HCT116 (cell line): ENCODE data around the gene SDK1. TPM values are rescaled to one million over a fixed set of nuclear protein-coding genes. Genes with fewer than 3 reads are reported as not detected.

Source experiments
- ATAC-seq: fragments of 200-7000 bp; cut with Tn5 transposase; 2 replicates; pipeline ENCODE4 v1.9.1; 2020; ENCODE audit warnings: mild to moderate bottlenecking, moderate library complexity
- BruUV-seq: library from RNA; stranded (reverse); fragments of 400-500 nt; replicated peaks from 2 replicates; lab custom pipeline; 2021; lab: Mats Ljungman, UMichigan
- CTCF ChIA-PET: fragments of 300-600 bp; sonication (Branson Sonifier 250); formaldehyde crosslinking; loops from one replicate; lab custom pipeline; 2021; ENCODE audit warnings: antibody characterized with exemption; lab: Charles Lee
- POLR2A ChIA-PET: fragments of 300-600, 350-600 bp; sonication (Branson Sonifier 250); formaldehyde crosslinking; loops from one replicate; lab custom pipeline; 2021; ENCODE audit warnings: antibody characterized with exemption; lab: Charles Lee
- RAD21 ChIA-PET, 2 experiments: fragments of 300-600 bp; sonication (Branson Sonifier 250); formaldehyde crosslinking; loops; one replicate each; lab custom pipeline; 2023; ENCODE audit warnings: low total read pairs in 2 of 2; ENCODE audit not compliant: uncharacterized antibody in 2 of 2, unreplicated experiment in 2 of 2, low non-redundant PET in 1 of 2; lab: Charles Lee
- DNase-seq: peaks from one replicate; pipeline ENCODE4 v3.0.0-alpha.2; 2010; ENCODE audit warnings: low read depth, low spot score
- H2AFZ ChIP-seq: fragments of 200-600 bp; shearing (Covaris generic), sonication (generic); 2 replicates; pipeline ENCODE4 v1.6.1; 2017; ENCODE audit warnings: low read depth, mixed run types, mixed read lengths, antibody characterized with exemption, low read length; ENCODE audit not compliant: poor library complexity, severe bottlenecking
- H3K27ac ChIP-seq: 2 replicates; pipeline ENCODE4 v1.5.1; 2012; ENCODE audit warnings: low read depth, low read length
- H3K27me3 ChIP-seq: fragments of 200-600 bp; sonication (generic); 2 replicates; pipeline ENCODE4 v1.6.1; 2016; ENCODE audit warnings: mixed run types, low read length, mixed read lengths; ENCODE audit not compliant: insufficient read depth
- H3K36me3 ChIP-seq, 2 experiments: fragments of 200-500 bp in 1 of 2; fragments of 200-600 bp in 1 of 2; sonication (Bioruptor generic) in 1 of 2; sonication (generic) in 1 of 2; 2 replicates each; pipeline versions ENCODE4 v1.5.1 to v1.6.1; 2014 to 2016; ENCODE audit warnings: low read length in 2 of 2, inconsistent platforms in 1 of 2, mixed read lengths in 1 of 2, mixed run types in 1 of 2; ENCODE audit not compliant: insufficient read depth in 2 of 2, control insufficient read depth in 1 of 2
- H3K4me1 ChIP-seq, 2 experiments: fragments of 200-600 bp in 1 of 2; sonication (generic) in 1 of 2; 2 replicates each; pipeline versions ENCODE4 v1.5.1 to v1.6.1; 2012 to 2017; ENCODE audit warnings: low read length in 2 of 2, inconsistent platforms in 1 of 2, mild to moderate bottlenecking in 1 of 2, mixed read lengths in 1 of 2, mixed run types in 1 of 2, moderate library complexity in 1 of 2; ENCODE audit not compliant: insufficient read depth in 2 of 2, control insufficient read depth in 1 of 2
- H3K4me2 ChIP-seq: fragments of 200-600 bp; sonication (generic); 2 replicates; pipeline ENCODE4 v1.6.1; 2017; ENCODE audit warnings: mixed run types, low read length, mixed read lengths
- H3K4me3 ChIP-seq, 2 experiments: fragments of 200-600 bp in 1 of 2; sonication (generic) in 1 of 2; replicated peaks in 1 of 2; 2 replicates each; pipeline ENCODE4 v1.5.1; 2011 to 2016; ENCODE audit warnings: low read length in 2 of 2, control low read depth in 1 of 2, low read depth in 1 of 2, mild to moderate bottlenecking in 1 of 2, mixed read lengths in 1 of 2, mixed run types in 1 of 2
- H3K79me2 ChIP-seq: fragments of 200-600 bp; sonication (generic); 2 replicates; pipeline ENCODE4 v1.6.1; 2017; ENCODE audit warnings: mild to moderate bottlenecking, mixed run types, low read length, moderate library complexity, mixed read lengths; ENCODE audit not compliant: insufficient read depth
- H3K9ac ChIP-seq: fragments of 200-600 bp; sonication (generic); 2 replicates; pipeline ENCODE4 v1.6.1; 2016; ENCODE audit warnings: low read length, mixed read lengths
- H3K9me2 ChIP-seq: fragments of 200-600 bp; sonication (generic), shearing (Covaris generic); 2 replicates; pipeline ENCODE4 v1.6.1; 2017; ENCODE audit warnings: mixed run types, mild to moderate bottlenecking, moderate library complexity; ENCODE audit not compliant: insufficient read depth
- H3K9me3 ChIP-seq, 2 experiments: fragments of 200-500 bp in 1 of 2; fragments of 200-600 bp in 1 of 2; sonication (Bioruptor generic) in 1 of 2; sonication (generic) in 1 of 2; 2 replicates each; pipeline ENCODE4 v1.6.1; 2014 to 2017; ENCODE audit warnings: low read length in 2 of 2, mixed read lengths in 2 of 2, inconsistent platforms in 1 of 2, low read depth in 1 of 2, mild to moderate bottlenecking in 1 of 2, mixed run types in 1 of 2, moderate library complexity in 1 of 2; ENCODE audit not compliant: control insufficient read depth in 1 of 2, insufficient read depth in 1 of 2
- H4K20me1 ChIP-seq: fragments of 200-600 bp; sonication (generic), shearing (Covaris generic); 2 replicates; pipeline ENCODE4 v1.6.1; 2017; ENCODE audit warnings: mixed run types, mild to moderate bottlenecking, moderate library complexity; ENCODE audit not compliant: insufficient read depth
- CBX3 ChIP-seq: IDR thresholded peaks from 2 replicates; pipeline ENCODE4 v1.6.1; 2012; ENCODE audit warnings: low read depth
- EGR1 ChIP-seq: IDR thresholded peaks from 2 replicates; pipeline ENCODE4 v1.6.1; 2012; ENCODE audit warnings: low read depth
- ELF1 ChIP-seq: IDR thresholded peaks from 2 replicates; pipeline ENCODE4 v1.6.1; 2012; ENCODE audit warnings: low read depth, borderline replicate concordance
- EZH2 ChIP-seq: fragments of 200-600 bp; sonication (generic); IDR thresholded peaks from 2 replicates; pipeline ENCODE4 v1.6.1; 2017; ENCODE audit warnings: antibody characterized with exemption, mixed run types
- EZH2phosphoT487 ChIP-seq: fragments of 200-600 bp; IDR thresholded peaks from 2 replicates; pipeline ENCODE4 v1.6.1; 2018; ENCODE audit warnings: antibody characterized with exemption, borderline replicate concordance
- FOSL1 ChIP-seq: IDR thresholded peaks from 2 replicates; pipeline ENCODE4 v1.6.1; 2012; ENCODE audit warnings: low read depth
- JUND ChIP-seq: IDR thresholded peaks from 2 replicates; pipeline ENCODE4 v1.6.1; 2012
- POLR2AphosphoS5 ChIP-seq: IDR thresholded peaks from 2 replicates; pipeline ENCODE4 v1.6.1; 2011; ENCODE audit warnings: mild to moderate bottlenecking, low read depth, low read length, moderate library complexity
- SRF ChIP-seq: IDR thresholded peaks from 2 replicates; pipeline ENCODE4 v1.6.1; 2012; ENCODE audit warnings: low read depth
- YY1 ChIP-seq: IDR thresholded peaks from 2 replicates; pipeline ENCODE4 v1.6.1; 2011; ENCODE audit warnings: low read length, low read depth, moderate library complexity, mild to moderate bottlenecking; ENCODE audit not compliant: insufficient replicate concordance; ENCODE audit errors: extremely low read depth
- ZFX ChIP-seq: fragments of 450-650 bp; IDR thresholded peaks from 2 replicates; pipeline ENCODE4 v1.6.1; 2017
- ZNF274 ChIP-seq: fragments of 200-500 bp; sonication (Bioruptor generic); IDR thresholded peaks from 2 replicates; pipeline ENCODE4 v1.6.1; 2014; ENCODE audit warnings: mild to moderate bottlenecking, low read depth, low read length, inconsistent platforms
- intact Hi-C: fragments of 100-400 bp; cut with micrococcal nuclease; formaldehyde crosslinking; loops from 2 replicates; pipeline ENCODE4 v1.10.0; 2022
- total RNA-seq: library from RNA; stranded (reverse); gene quantifications from one replicate; pipeline ENCODE4 v1.2.1, GENCODE V29; 2021; ENCODE audit not compliant: unreplicated experiment
- TF ChIP-seq, protein P1 (sequence below): IDR thresholded peaks from 2 replicates; pipeline ENCODE4 v1.6.1; 2011; ENCODE audit warnings: mild to moderate bottlenecking, low read length, moderate library complexity; ENCODE audit not compliant: insufficient replicate concordance; ENCODE audit errors: extremely low read depth
- TF ChIP-seq, protein P2 (sequence below), 3 experiments: fragments of 200-600 bp in 1 of 3; sonication (generic) in 1 of 3; IDR thresholded peaks in 2 of 3; conservative IDR thresholded peaks in 1 of 3; 2 replicates each; pipeline ENCODE4 v1.5.1; 2012 to 2017; ENCODE audit warnings: low read depth in 2 of 3, low read length in 2 of 3, antibody characterized with exemption in 1 of 3, borderline replicate concordance in 1 of 3, control low read depth in 1 of 3, mild to moderate bottlenecking in 1 of 3, mixed read lengths in 1 of 3, mixed run types in 1 of 3, moderate library complexity in 1 of 3; ENCODE audit not compliant: insufficient read depth in 1 of 3
- TF ChIP-seq, protein P3 (sequence below): IDR thresholded peaks from 2 replicates; pipeline ENCODE4 v1.6.1; 2012

Gene SDK1
- total RNA-seq, 1 experiment from 2014 or later: 0.05 TPM

DNA sequence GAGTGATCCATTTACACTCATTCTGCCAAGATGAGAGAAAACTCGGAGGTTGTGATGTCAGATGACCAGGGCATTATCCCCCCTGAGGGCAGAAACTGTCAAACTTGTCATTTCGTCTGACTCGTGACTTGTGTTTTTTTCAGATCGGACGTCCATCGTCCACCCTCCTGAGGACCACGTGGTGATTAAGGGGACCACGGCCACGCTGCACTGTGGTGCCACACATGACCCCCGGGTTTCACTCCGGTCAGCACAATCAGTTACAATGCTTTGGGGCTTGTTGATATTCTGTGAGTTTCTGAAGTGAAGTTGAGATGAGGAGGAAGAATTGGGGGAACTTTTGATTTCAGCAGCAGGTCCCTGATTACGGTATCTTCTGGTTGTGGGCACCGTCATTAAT is 670.3 kb downstream of the SDK1 start:
- intact Hi-C loops: no loop called here
- H3K9me3 ChIP-seq: no peaks in the 10 kb centered on the region
- no TSS peak for BruUV-seq
- H2AFZ ChIP-seq: no peak overlapping the region
- H3K27me3 ChIP-seq: peaks cover 19% of the 10 kb centered on the region
- ChIA-PET RAD21 (no interaction called here), CTCF (no interaction called here), POLR2A (no interaction called here)
- no peaks in the 10 kb centered on the region for H3K4me1 ChIP-seq
- H3K4me2 ChIP-seq: no peak overlapping the region
- no peak overlapping the region for H3K27ac ChIP-seq
- H3K36me3 ChIP-seq: no peaks in the 10 kb centered on the region
- no peak overlapping the region for H3K4me3 ChIP-seq
- H4K20me1 ChIP-seq: no peaks in the 10 kb centered on the region
- no peaks in the 10 kb centered on the region for H3K79me2 ChIP-seq
- TF ChIP-seq FOSL1 (no peak), EZH2phosphoT487 (no peak)
- TF ChIP-seq, all 23 proteins: peak for 0
- ATAC-seq (no peak), DNase-seq (no peak)
- no peak overlapping the region for H3K9ac ChIP-seq
- no peaks in the 10 kb centered on the region for H3K9me2 ChIP-seq

DNA sequence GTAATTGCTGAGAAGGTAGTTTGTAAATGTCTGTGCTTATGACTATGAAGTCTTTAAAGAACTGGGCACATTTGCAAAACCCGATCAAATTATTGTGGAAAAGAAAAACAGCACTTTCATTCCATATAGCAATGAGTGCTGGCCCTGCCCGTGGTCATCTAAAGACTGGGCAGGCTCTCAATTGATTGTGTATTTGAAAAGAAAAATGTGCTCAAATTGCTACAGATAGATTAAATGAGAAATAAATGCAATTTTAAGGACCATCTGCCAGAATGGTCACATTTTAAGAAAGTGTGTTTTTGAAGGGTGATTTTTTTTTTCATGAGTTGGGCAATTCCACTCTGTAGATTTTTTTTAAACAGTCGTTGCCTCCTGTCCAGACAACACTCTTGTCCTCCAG is 672.2 kb downstream of the SDK1 start:
- Histone ChIP-seq H3K4me3 (no peak overlapping the region), H3K9me2 (no peaks in the 10 kb centered on the region), H3K36me3 (no peaks in the 10 kb centered on the region), H3K9ac (no peak overlapping the region), H3K4me1 (no peaks in the 10 kb centered on the region), H4K20me1 (no peaks in the 10 kb centered on the region), H3K27ac (no peak overlapping the region), H2AFZ (no peak overlapping the region), H3K4me2 (no peak overlapping the region), H3K27me3 (peaks cover 12% of the 10 kb centered on the region; the same call in 1 of the 2 replicates), H3K79me2 (no peaks in the 10 kb centered on the region), H3K9me3 (no peaks in the 10 kb centered on the region)
- intact Hi-C loops: no loop called here
- ATAC-seq (no peak), DNase-seq (no peak)
- POLR2A ChIA-PET: no interaction called here
- CTCF ChIA-PET: no interaction called here
- RAD21 ChIA-PET: no interaction called here
- BruUV-seq: no TSS peak
- TF ChIP-seq EZH2phosphoT487 (no peak), EGR1 (no peak), CBX3 (no peak), SRF (no peak), POLR2AphosphoS5 (no peak), YY1 (no peak), EZH2 (no peak), ELF1 (no peak), ZFX (no peak), ZNF274 (no peak), JUND (no peak)
- TF ChIP-seq, protein P1, sequence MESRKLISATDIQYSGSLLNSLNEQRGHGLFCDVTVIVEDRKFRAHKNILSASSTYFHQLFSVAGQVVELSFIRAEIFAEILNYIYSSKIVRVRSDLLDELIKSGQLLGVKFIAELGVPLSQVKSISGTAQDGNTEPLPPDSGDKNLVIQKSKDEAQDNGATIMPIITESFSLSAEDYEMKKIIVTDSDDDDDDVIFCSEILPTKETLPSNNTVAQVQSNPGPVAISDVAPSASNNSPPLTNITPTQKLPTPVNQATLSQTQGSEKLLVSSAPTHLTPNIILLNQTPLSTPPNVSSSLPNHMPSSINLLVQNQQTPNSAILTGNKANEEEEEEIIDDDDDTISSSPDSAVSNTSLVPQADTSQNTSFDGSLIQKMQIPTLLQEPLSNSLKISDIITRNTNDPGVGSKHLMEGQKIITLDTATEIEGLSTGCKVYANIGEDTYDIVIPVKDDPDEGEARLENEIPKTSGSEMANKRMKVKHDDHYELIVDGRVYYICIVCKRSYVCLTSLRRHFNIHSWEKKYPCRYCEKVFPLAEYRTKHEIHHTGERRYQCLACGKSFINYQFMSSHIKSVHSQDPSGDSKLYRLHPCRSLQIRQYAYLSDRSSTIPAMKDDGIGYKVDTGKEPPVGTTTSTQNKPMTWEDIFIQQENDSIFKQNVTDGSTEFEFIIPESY: no peak
- TF ChIP-seq, protein P2, sequence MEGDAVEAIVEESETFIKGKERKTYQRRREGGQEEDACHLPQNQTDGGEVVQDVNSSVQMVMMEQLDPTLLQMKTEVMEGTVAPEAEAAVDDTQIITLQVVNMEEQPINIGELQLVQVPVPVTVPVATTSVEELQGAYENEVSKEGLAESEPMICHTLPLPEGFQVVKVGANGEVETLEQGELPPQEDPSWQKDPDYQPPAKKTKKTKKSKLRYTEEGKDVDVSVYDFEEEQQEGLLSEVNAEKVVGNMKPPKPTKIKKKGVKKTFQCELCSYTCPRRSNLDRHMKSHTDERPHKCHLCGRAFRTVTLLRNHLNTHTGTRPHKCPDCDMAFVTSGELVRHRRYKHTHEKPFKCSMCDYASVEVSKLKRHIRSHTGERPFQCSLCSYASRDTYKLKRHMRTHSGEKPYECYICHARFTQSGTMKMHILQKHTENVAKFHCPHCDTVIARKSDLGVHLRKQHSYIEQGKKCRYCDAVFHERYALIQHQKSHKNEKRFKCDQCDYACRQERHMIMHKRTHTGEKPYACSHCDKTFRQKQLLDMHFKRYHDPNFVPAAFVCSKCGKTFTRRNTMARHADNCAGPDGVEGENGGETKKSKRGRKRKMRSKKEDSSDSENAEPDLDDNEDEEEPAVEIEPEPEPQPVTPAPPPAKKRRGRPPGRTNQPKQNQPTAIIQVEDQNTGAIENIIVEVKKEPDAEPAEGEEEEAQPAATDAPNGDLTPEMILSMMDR (IDR thresholded peaks at IDR 0.05 in 2 of 3, conservative IDR thresholded peaks at IDR 0.05 in 1 of 3; ENCODE audit: borderline replicate concordance in 1 of 3, insufficient read depth in 1 of 3, low read depth in 2 of 3, low read length in 2 of 3): no peak
- TF ChIP-seq, protein P3, sequence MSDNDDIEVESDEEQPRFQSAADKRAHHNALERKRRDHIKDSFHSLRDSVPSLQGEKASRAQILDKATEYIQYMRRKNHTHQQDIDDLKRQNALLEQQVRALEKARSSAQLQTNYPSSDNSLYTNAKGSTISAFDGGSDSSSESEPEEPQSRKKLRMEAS: no peak
